Naive thymus-derived CD8-positive, alpha-beta T cell (primary cell): Measurements from ENCODE around the gene CRAMP1. TPM values are rescaled to one million over a fixed set of nuclear protein-coding genes. Genes with fewer than 3 reads are reported as not detected.

Experiments
- ATAC-seq, 2 donors: fragments of 150-1000 bp; cut with Tn5 transposase in 1 of 2; sonication (Bioruptor Pico), chemical (Tn5 transposase) in 1 of 2; 1 replicate in 1 of 2; 2 replicates in 1 of 2; pipeline ENCODE4 v1.10.0; 2021; ENCODE audit warnings: mild to moderate bottlenecking in 2 of 2, moderate library complexity in 2 of 2
- POLR2A ChIA-PET: fragments of 350-600 bp; sonication (Branson Sonifier 250); formaldehyde crosslinking; loops from one replicate; lab custom pipeline; 2021; ENCODE audit warnings: antibody characterized with exemption; lab: Charles Lee
- DNase-seq, 10 donors: peaks; one replicate each; pipeline versions ENCODE4 v3.0.0 to v3.0.0-alpha.2; 2020 to 2022
- H3K27ac Mint-ChIP-seq, 10 donors: one replicate each; pipeline ENCODE4 v1.8.0; 2020 to 2022; ENCODE audit warnings: mild to moderate bottlenecking in 10 of 10, mixed read lengths in 10 of 10, moderate library complexity in 4 of 10, inconsistent platforms in 1 of 10
- H3K27me3 Mint-ChIP-seq, 5 donors: one replicate each; pipeline ENCODE4 v1.8.0; 2021 to 2022; ENCODE audit warnings: mixed read lengths in 5 of 5
- H3K36me3 Mint-ChIP-seq, 3 donors: one replicate each; pipeline ENCODE4 v1.8.0; 2020 to 2022; ENCODE audit warnings: mixed read lengths in 3 of 3, mild to moderate bottlenecking in 2 of 3, inconsistent platforms in 1 of 3
- H3K4me1 Mint-ChIP-seq, 4 donors: one replicate each; pipeline ENCODE4 v1.8.0; 2021 to 2022; ENCODE audit warnings: mixed read lengths in 4 of 4
- H3K4me3 Mint-ChIP-seq, 10 donors: one replicate each; pipeline ENCODE4 v1.8.0; 2020 to 2022; ENCODE audit warnings: mild to moderate bottlenecking in 10 of 10, mixed read lengths in 10 of 10, moderate library complexity in 6 of 10, inconsistent platforms in 1 of 10
- H3K9me3 Mint-ChIP-seq, 9 donors: one replicate each; pipeline ENCODE4 v1.8.0; 2020 to 2022; ENCODE audit warnings: mixed read lengths in 9 of 9, mild to moderate bottlenecking in 3 of 9, inconsistent platforms in 1 of 9, moderate library complexity in 1 of 9
- polyA plus RNA-seq, 3 donors: library from polyadenylated mRNA; unstranded; fragments of 300-500 nt; fragmentation: Illumina TruSeq; gene quantifications; one replicate each; pipeline ENCODE4 v1.2.3, GENCODE V29; 2021
- total RNA-seq, 8 experiments: library from RNA in 2 of 8; stranded (reverse) in 2 of 8; gene quantifications; one replicate each; pipeline ENCODE4 v1.2.3 and lab custom pipeline; 2021 to 2026

The CRAMP1 gene
- total and polyA plus RNA-seq, 5 experiments from 2014 or later, result 1.3 to 25.4 (median 3.1) TPM

GRCh38 chr16:1680361-1680760 is 68.2 kb downstream of the CRAMP1 start:
- no peaks in the 10 kb centered on the region for H3K27me3 Mint-ChIP-seq
- ATAC-seq (no peak), DNase-seq (no peak)
- peaks cover 0 to 10% (median 0%) of the 10 kb centered on the region in 3 donors for H3K36me3 Mint-ChIP-seq
- POLR2A ChIA-PET, result no interaction called here
- H3K4me3 Mint-ChIP-seq, result peak overlapping the region in 7 of 10 donors; percentile 15 to 55 (median 26)
- H3K4me1 Mint-ChIP-seq, result peaks cover 17 to 45% (median 30%) of the 10 kb centered on the region in 4 donors
- peak overlapping the region in 1 of 10 donors; percentile 56 for H3K27ac Mint-ChIP-seq
- H3K9me3 Mint-ChIP-seq, result no peaks in the 10 kb centered on the region

GRCh38 chr16:1681032-1681431 is 68.9 kb downstream of the CRAMP1 start:
- Mint-ChIP-seq H3K4me1 (peaks cover 17 to 45% (median 30%) of the 10 kb centered on the region in 4 donors), H3K27me3 (no peaks in the 10 kb centered on the region), H3K27ac (peak overlapping the region in 2 of 10 donors; percentile 11 to 40), H3K9me3 (no peaks in the 10 kb centered on the region), H3K4me3 (peak overlapping the region in 3 of 10 donors; percentile 10 to 50 (median 24)), H3K36me3 (peaks cover 0 to 16% (median 0%) of the 10 kb centered on the region in 3 donors)
- POLR2A ChIA-PET, result interaction anchor here (0.7 kb wide), 1 partner anchor 173 kb away, joined by 3 read pairs; no protein-coding TSS in a partner anchor
- no peak for ATAC-seq
- no peak for DNase-seq

GRCh38 chr16:1687427-1688316 is 75.5 kb downstream of the CRAMP1 start:
- peaks cover 0 to 68% (median 0%) of the 10 kb centered on the region in 3 donors for H3K36me3 Mint-ChIP-seq
- DNase-seq, result no peak
- ATAC-seq, result no peak
- peak overlapping the region in 1 of 10 donors; percentile 55 for H3K27ac Mint-ChIP-seq
- no peaks in the 10 kb centered on the region for H3K9me3 Mint-ChIP-seq
- POLR2A ChIA-PET, result interaction anchor here (0.6 kb wide), 1 partner anchor 18 kb away, joined by 3 read pairs; the partner anchor contains the start of gene MAPK8IP3
- H3K4me1 Mint-ChIP-seq, result peaks cover 0 to 12% (median 5%) of the 10 kb centered on the region in 4 donors
- no peaks in the 10 kb centered on the region for H3K27me3 Mint-ChIP-seq
- no peak overlapping the region for H3K4me3 Mint-ChIP-seq

- DNase-seq (no peak), ATAC-seq (no peak)
- Mint-ChIP-seq H3K4me3 (no peak overlapping the region), H3K36me3 (peaks cover 0 to 73% (median 6%) of the 10 kb centered on the region in 3 donors), H3K4me1 (peaks cover 0 to 5% (median 4%) of the 10 kb centered on the region in 4 donors), H3K27me3 (no peaks in the 10 kb centered on the region), H3K9me3 (no peaks in the 10 kb centered on the region), H3K27ac (peak overlapping the region in 1 of 10 donors; percentile 41)
- POLR2A ChIA-PET, result no interaction called here
Measured at GRCh38 chr16:1688807-1689560, 76.8 kb downstream of the CRAMP1 start.

- no peak for ATAC-seq
- Mint-ChIP-seq H3K27ac (peak overlapping the region in 1 of 10 donors; percentile 18), H3K4me3 (no peak overlapping the region), H3K4me1 (peaks cover 0 to 5% (median 4%) of the 10 kb centered on the region in 4 donors), H3K27me3 (no peaks in the 10 kb centered on the region), H3K9me3 (no peaks in the 10 kb centered on the region), H3K36me3 (peaks cover 0 to 77% (median 9%) of the 10 kb centered on the region in 3 donors)
- no peak for DNase-seq
- POLR2A ChIA-PET, result no interaction called here
Measured at GRCh38 chr16:1689853-1690252, 77.7 kb downstream of the CRAMP1 start.

- H3K4me3 Mint-ChIP-seq, result no peak overlapping the region
- POLR2A ChIA-PET, result no interaction called here
- DNase-seq (no peak), ATAC-seq (no peak)
- no peaks in the 10 kb centered on the region for H3K27me3 Mint-ChIP-seq
- peaks cover 0 to 5% (median 4%) of the 10 kb centered on the region in 4 donors for H3K4me1 Mint-ChIP-seq
- peak overlapping the region in 1 of 10 donors; percentile 53 for H3K27ac Mint-ChIP-seq
- no peaks in the 10 kb centered on the region for H3K9me3 Mint-ChIP-seq
- peaks cover 0 to 80% (median 9%) of the 10 kb centered on the region in 3 donors for H3K36me3 Mint-ChIP-seq
Measured at GRCh38 chr16:1690810-1691209, 78.7 kb downstream of the CRAMP1 start.

GRCh38 chr16:1691276-1691675 is 79.1 kb downstream of the CRAMP1 start:
- no peak for ATAC-seq
- Mint-ChIP-seq H3K4me1 (peaks cover 0 to 5% (median 4%) of the 10 kb centered on the region in 4 donors), H3K27me3 (no peaks in the 10 kb centered on the region), H3K4me3 (no peak overlapping the region), H3K36me3 (peaks cover 0 to 78% (median 9%) of the 10 kb centered on the region in 3 donors), H3K27ac (no peak overlapping the region), H3K9me3 (no peaks in the 10 kb centered on the region)
- DNase-seq, result no peak
- POLR2A ChIA-PET, result no interaction called here

- Mint-ChIP-seq H3K9me3 (no peaks in the 10 kb centered on the region), H3K4me1 (peaks cover 0 to 5% (median 3%) of the 10 kb centered on the region in 4 donors), H3K4me3 (no peak overlapping the region), H3K27ac (no peak overlapping the region), H3K36me3 (peaks cover 0 to 80% (median 9%) of the 10 kb centered on the region in 3 donors), H3K27me3 (no peaks in the 10 kb centered on the region)
- POLR2A ChIA-PET, result interaction anchor here (1.1 kb wide), 1 partner anchor 14 kb away, joined by 7 read pairs; the partner anchor contains the start of gene MAPK8IP3
- DNase-seq (no peak), ATAC-seq (no peak)
Measured at GRCh38 chr16:1691956-1692355, 79.8 kb downstream of the CRAMP1 start.

- H3K27me3 Mint-ChIP-seq, result no peaks in the 10 kb centered on the region
- H3K36me3 Mint-ChIP-seq, result peaks cover 0 to 76% (median 9%) of the 10 kb centered on the region in 3 donors
- no peaks in the 10 kb centered on the region for H3K9me3 Mint-ChIP-seq
- H3K4me3 Mint-ChIP-seq, result no peak overlapping the region
- DNase-seq (no peak), ATAC-seq (no peak)
- no peak overlapping the region for H3K27ac Mint-ChIP-seq
- POLR2A ChIA-PET, result no interaction called here
- no peaks in the 10 kb centered on the region for H3K4me1 Mint-ChIP-seq
Measured at GRCh38 chr16:1696863-1697262, 84.7 kb downstream of the CRAMP1 start.

- Mint-ChIP-seq H3K36me3 (peaks cover 0 to 64% (median 3%) of the 10 kb centered on the region in 3 donors), H3K4me3 (no peak overlapping the region), H3K4me1 (no peaks in the 10 kb centered on the region), H3K27me3 (no peaks in the 10 kb centered on the region), H3K27ac (peak overlapping the region in 1 of 10 donors; percentile 28), H3K9me3 (no peaks in the 10 kb centered on the region)
- ATAC-seq (no peak), DNase-seq (no peak)
- POLR2A ChIA-PET, result no interaction called here
Measured at GRCh38 chr16:1698680-1699079, 86.5 kb downstream of the CRAMP1 start.

GRCh38 chr16:1700246-1700645 is 88.1 kb downstream of the CRAMP1 start:
- POLR2A ChIA-PET, result no interaction called here
- Mint-ChIP-seq H3K9me3 (no peaks in the 10 kb centered on the region), H3K4me1 (peaks cover under 1 to 10% (median 2%) of the 10 kb centered on the region in 4 donors), H3K4me3 (no peak overlapping the region), H3K36me3 (peaks cover 0 to 54% (median 0%) of the 10 kb centered on the region in 3 donors), H3K27ac (no peak overlapping the region), H3K27me3 (no peaks in the 10 kb centered on the region)
- ATAC-seq (no peak), DNase-seq (no peak)

- H3K9me3 Mint-ChIP-seq, result no peaks in the 10 kb centered on the region
- DNase-seq, result no peak
- no peak for ATAC-seq
- peaks cover 0 to 45% (median 0%) of the 10 kb centered on the region in 3 donors for H3K36me3 Mint-ChIP-seq
- peaks cover 5 to 15% (median 7%) of the 10 kb centered on the region in 4 donors for H3K4me1 Mint-ChIP-seq
- POLR2A ChIA-PET, result interaction anchor here (0.8 to 1.7 kb wide), 4 partner anchors 22 to 182 kb away, joined by 3 to 5 read pairs (median 3); no protein-coding TSS in a partner anchor
- H3K27ac Mint-ChIP-seq, result peak overlapping the region in 2 of 10 donors; percentile 42 to 47
- H3K4me3 Mint-ChIP-seq, result no peak overlapping the region
- H3K27me3 Mint-ChIP-seq, result peaks cover 0 to 1% (median 0%) of the 10 kb centered on the region in 5 donors
Measured at GRCh38 chr16:1701216-1701878, 89.2 kb downstream of the CRAMP1 start.
